ENCODE data around the gene DAZAP1. TPM values are rescaled to one million over a fixed set of nuclear protein-coding genes. Genes with fewer than 3 reads are reported as not detected.

DAZAP1 gene
- total RNA-seq, 1 experiment from 2014 or later = 360 TPM

- CTCF ChIA-PET = interaction anchor here (1.4 kb wide), 1 partner anchor 106 kb away, joined by 3 read pairs; no protein-coding TSS in a partner anchor
- POLR2A ChIA-PET = interaction anchor here (0.5 to 0.6 kb wide), 2 partner anchors 49 to 757 kb away, joined by 3 read pairs; no protein-coding TSS in a partner anchor
- no peak for ATAC-seq
- Mint-ChIP-seq H3K4me1 (peaks cover 14% of the 10 kb centered on the region), H3K27me3 (ENCODE audit: low read depth) (peaks cover 4% of the 10 kb centered on the region), H3K36me3 (peaks cover 14% of the 10 kb centered on the region), H3K27ac (no peak overlapping the region), H3K9me3 (no peaks in the 10 kb centered on the region), H3K4me3 (0 out of 2 replicates have a peak overlapping the region, but pooled peaks have one; percentile 81)
- no peak for DNase-seq (ENCODE audit: low spot score)
- TF ChIP-seq ZNF396 (CRISPR knock-in tag; IDR thresholded peaks at IDR 0.05; ENCODE audit: borderline replicate concordance) = no peak
These were observed 21.6 kb upstream of the DAZAP1 start for GRCh38 chr19:1385816-1386215.

GRCh38 chr19:1386945-1387683 lies 20.3 kb upstream of the DAZAP1 start:
- ChIA-PET POLR2A (no interaction called here), CTCF (interaction anchor here (1.0 kb wide), 1 partner anchor 102 kb away, joined by 3 read pairs; no protein-coding TSS in a partner anchor)

GRCh38 chr19:1387684-1388636 lies 19.4 kb upstream of the DAZAP1 start:
- Mint-ChIP-seq H3K9me3 (no peaks in the 10 kb centered on the region), H3K27me3 (ENCODE audit: low read depth) (peaks cover 4% of the 10 kb centered on the region), H3K4me1 (peaks cover 6% of the 10 kb centered on the region), H3K36me3 (peaks cover 22% of the 10 kb centered on the region), H3K4me3 (no peak overlapping the region), H3K27ac (no peak overlapping the region)
- DNase-seq (ENCODE audit: low spot score) (no peak), ATAC-seq (no peak)
- ChIA-PET POLR2A (no interaction called here), CTCF (interaction anchor here (0.9 to 1.0 kb wide), 2 partner anchors 70 to 103 kb away, joined by 3 read pairs; no protein-coding TSS in a partner anchor)
- TF ChIP-seq ATF1 (CRISPR knock-in tag; IDR thresholded peaks at IDR 0.05) (no peak), ZNF263 (CRISPR knock-in tag; IDR thresholded peaks at IDR 0.05; ENCODE audit: low read depth) (no peak), ATF6 (CRISPR knock-in tag; IDR thresholded peaks at IDR 0.05) (no peak), RELA (CRISPR knock-in tag; IDR thresholded peaks at IDR 0.05; ENCODE audit: borderline replicate concordance) (no peak), ZNF425 (CRISPR knock-in tag; conservative IDR thresholded peaks at IDR 0.05) (no peak)

More at GRCh38 chr19:1386945-1387683, 20.3 kb upstream of the DAZAP1 start:
- TF ChIP-seq MXD4 (CRISPR knock-in tag; IDR thresholded peaks at IDR 0.05; ENCODE audit: borderline replicate concordance) = no peak
- no peak for TF ChIP-seq ZNF396 (CRISPR knock-in tag; IDR thresholded peaks at IDR 0.05; ENCODE audit: borderline replicate concordance)
- no peak for TF ChIP-seq ZNF423 (CRISPR knock-in tag; IDR thresholded peaks at IDR 0.05)
- TF ChIP-seq ERG (CRISPR knock-in tag; IDR thresholded peaks at IDR 0.05) = no peak
- no peak for TF ChIP-seq NR2C2 (CRISPR knock-in tag; IDR thresholded peaks at IDR 0.05)
- TF ChIP-seq ESRRA (CRISPR knock-in tag; IDR thresholded peaks at IDR 0.05; ENCODE audit: borderline replicate concordance) = no peak
- no peak for TF ChIP-seq TEAD1 (CRISPR knock-in tag; IDR thresholded peaks at IDR 0.05)
- Mint-ChIP-seq H3K4me3 (no peak overlapping the region), H3K36me3 (peaks cover 19% of the 10 kb centered on the region), H3K9me3 (no peaks in the 10 kb centered on the region), H3K4me1 (peaks cover 6% of the 10 kb centered on the region), H3K27me3 (ENCODE audit: low read depth) (peaks cover 4% of the 10 kb centered on the region), H3K27ac (no peak overlapping the region)
- DNase-seq (ENCODE audit: low spot score) (no peak), ATAC-seq (no peak)
